ENCODE measurements around the gene CTTNBP2NL. TPM values are rescaled to one million over a fixed set of nuclear protein-coding genes. Genes with fewer than 3 reads are reported as not detected.
"Not testable (repeated sequence)": the region's sequence is repeated elsewhere in the genome, so short reads cannot be mapped to it uniquely, and the experiment has no call there.

Gene CTTNBP2NL
- total RNA-seq, 6 donors from 2014 or later, result 33.1 to 95.3 (median 53.7) TPM

- ATAC-seq (ENCODE audit: low FRiP score in 2 of 2), result no peak
- 51 to 91% methylated on average over 1 to 3 of the region's 3 CpGs for WGBS, 2 donors
- no peak for DNase-seq
Observed at GRCh38 chr1:112470966-112471365, 75.0 kb downstream of the CTTNBP2NL start.

GRCh38 chr1:112472142-112472541, 76.1 kb downstream of the CTTNBP2NL start:
- DNase-seq (no peak), ATAC-seq (ENCODE audit: low FRiP score in 2 of 2) (peak in 1 of 2 donors; percentile 65)
- WGBS, 2 donors, result 90 to 96% methylated on average over 1 of the region's 1 CpG
- Histone ChIP-seq H3K36me3 (peaks cover 0 to 6% (median 1%) of the 10 kb centered on the region in 4 donors), H3K4me3 (no peak overlapping the region), H3K27ac (no peak overlapping the region), H3K9me3 (no peaks in the 10 kb centered on the region), H3K4me1 (peaks cover 0 to 2% (median 1%) of the 10 kb centered on the region in 4 donors), H3K27me3 (no peaks in the 10 kb centered on the region)
- TF ChIP-seq EP300 (IDR thresholded peaks at IDR 0.05), result no peak
- no peak for TF ChIP-seq POLR2AphosphoS5 (IDR thresholded peaks at IDR 0.05)
- TF ChIP-seq POLR2A (IDR thresholded peaks at IDR 0.05), result no peak
- TF ChIP-seq CTCF (IDR thresholded peaks at IDR 0.05), result no peak

More at GRCh38 chr1:112470966-112471365, 75.0 kb downstream of the CTTNBP2NL start:
- H3K9me3 ChIP-seq, result no peaks in the 10 kb centered on the region
- peaks cover 8 to 14% (median 11%) of the 10 kb centered on the region in 4 donors for H3K4me1 ChIP-seq
- no peaks in the 10 kb centered on the region for H3K36me3 ChIP-seq
- no peak for TF ChIP-seq POLR2AphosphoS5 (IDR thresholded peaks at IDR 0.05)
- no peak for TF ChIP-seq EP300 (IDR thresholded peaks at IDR 0.05)
- no peak for TF ChIP-seq POLR2A (IDR thresholded peaks at IDR 0.05)
- TF ChIP-seq CTCF (IDR thresholded peaks at IDR 0.05), result no peak
- no peak overlapping the region for H3K4me3 ChIP-seq
- H3K27me3 ChIP-seq, result no peaks in the 10 kb centered on the region
- H3K27ac ChIP-seq, result no peak overlapping the region

- DNase-seq, result no peak
Observed at GRCh38 chr1:112477550-112477949, 81.5 kb downstream of the CTTNBP2NL start.

GRCh38 chr1:112478314-112478713, 82.3 kb downstream of the CTTNBP2NL start:
- Histone ChIP-seq H3K9me3 (peaks cover 0 to 3% (median 0%) of the 10 kb centered on the region in 4 donors), H3K36me3 (peaks cover 0 to 6% (median 1%) of the 10 kb centered on the region in 4 donors), H3K4me1 (no peaks in the 10 kb centered on the region), H3K27me3 (no peaks in the 10 kb centered on the region), H3K4me3 (no peak overlapping the region), H3K27ac (no peak overlapping the region)
- no peak for TF ChIP-seq CTCF (IDR thresholded peaks at IDR 0.05)
- TF ChIP-seq POLR2AphosphoS5 (IDR thresholded peaks at IDR 0.05), result no peak
- no peak for TF ChIP-seq EP300 (IDR thresholded peaks at IDR 0.05)
- TF ChIP-seq POLR2A (IDR thresholded peaks at IDR 0.05), result no peak
- DNase-seq (no peak), ATAC-seq (ENCODE audit: low FRiP score in 2 of 2) (no peak)
- WGBS, 2 donors, result 95 to 100% methylated on average over 1 of the region's 1 CpG

More at GRCh38 chr1:112477550-112477949, 81.5 kb downstream of the CTTNBP2NL start:
- peaks cover 0 to 3% (median 0%) of the 10 kb centered on the region in 4 donors for H3K9me3 ChIP-seq
- no peaks in the 10 kb centered on the region for H3K27me3 ChIP-seq
- no peak overlapping the region for H3K4me3 ChIP-seq
- no peak for ATAC-seq (ENCODE audit: low FRiP score in 2 of 2)
- peaks cover 0 to 6% (median 1%) of the 10 kb centered on the region in 4 donors for H3K36me3 ChIP-seq
- H3K4me1 ChIP-seq, result no peaks in the 10 kb centered on the region
- no peak overlapping the region for H3K27ac ChIP-seq
- TF ChIP-seq POLR2A (IDR thresholded peaks at IDR 0.05) (no peak), CTCF (IDR thresholded peaks at IDR 0.05) (no peak), EP300 (IDR thresholded peaks at IDR 0.05) (no peak), POLR2AphosphoS5 (IDR thresholded peaks at IDR 0.05) (no peak)

GRCh38 chr1:112486063-112486462, 90.0 kb downstream of the CTTNBP2NL start:
- not testable (repeated sequence) for H3K4me3 ChIP-seq; DNase-seq; H3K27ac ChIP-seq; ATAC-seq (ENCODE audit: low FRiP score in 2 of 2); H3K36me3 ChIP-seq; H3K27me3 ChIP-seq; H3K4me1 ChIP-seq; H3K9me3 ChIP-seq
- WGBS, 2 donors, result 100% methylated on average over 1 of the region's 1 CpG

- H3K9me3 ChIP-seq; H3K4me3 ChIP-seq; H3K27ac ChIP-seq; H3K27me3 ChIP-seq; H3K4me1 ChIP-seq; ATAC-seq (ENCODE audit: low FRiP score in 2 of 2); H3K36me3 ChIP-seq; DNase-seq: not testable (repeated sequence)
- 89 to 92% methylated on average over 6 of the region's 6 CpGs for WGBS, 2 donors
Observed at GRCh38 chr1:112487686-112488085, 91.7 kb downstream of the CTTNBP2NL start.

Data from upper lobe of left lung (tissue), 6 donors.